H1 (cell line): ENCODE measurements around the gene NMRK1. TPM values are rescaled to one million over a fixed set of nuclear protein-coding genes. Genes with fewer than 3 reads are reported as not detected.

Experiments
- CTCF ChIA-PET: fragments of 300-600 bp; sonication (Branson Sonifier 250); formaldehyde crosslinking; loops from one replicate; lab custom pipeline; 2021; ENCODE audit not compliant: partially characterized antibody; lab: Charles Lee
- POLR2A ChIA-PET: fragments of 300-600 bp; sonication (Branson Sonifier 250); formaldehyde crosslinking; loops from one replicate; lab custom pipeline; 2021; ENCODE audit warnings: inconsistent platforms; ENCODE audit not compliant: partially characterized antibody; lab: Charles Lee
- DNase-seq, 2 experiments: peaks; one replicate each; pipeline versions ENCODE4 v3.0.0 to v3.0.0-alpha.2; 2010 to 2022; ENCODE audit warnings: low spot score in 2 of 2, low read depth in 1 of 2, mixed read lengths in 1 of 2
- FAIRE-seq: peaks from 2 replicates; lab custom pipeline; 2011; peaks lifted over from hg19 to GRCh38; lab: Jason Lieb, UNC
- H2AFZ ChIP-seq: 2 replicates; pipeline ENCODE4 v1.8.1; 2012; ENCODE audit warnings: low read length, inconsistent platforms
- H2AK5ac ChIP-seq: 2 replicates; pipeline ENCODE4 v1.6.1; 2013; ENCODE audit warnings: low read depth, low read length
- H2BK120ac ChIP-seq: replicated peaks from 2 replicates; pipeline ENCODE3; 2013; ENCODE audit warnings: low read depth, low read length, inconsistent platforms
- H2BK12ac ChIP-seq: 2 replicates; pipeline ENCODE4 v1.6.1; 2013; ENCODE audit warnings: low read depth, low read length
- H2BK15ac ChIP-seq: 2 replicates; pipeline ENCODE4 v1.6.1; 2013; ENCODE audit warnings: low read length
- H2BK20ac ChIP-seq: 2 replicates; pipeline ENCODE4 v1.6.1; 2013; ENCODE audit warnings: low read length
- H2BK5ac ChIP-seq: 2 replicates; pipeline ENCODE4 v1.6.1; 2013; ENCODE audit warnings: low read depth, low read length
- H3K14ac ChIP-seq: 2 replicates; pipeline ENCODE4 v1.6.1; 2013; ENCODE audit warnings: inconsistent platforms; ENCODE audit not compliant: insufficient read length
- H3K18ac ChIP-seq: 2 replicates; pipeline ENCODE4 v1.6.1; 2013; ENCODE audit warnings: low read length; ENCODE audit errors: extremely low read depth
- H3K23ac ChIP-seq: 2 replicates; pipeline ENCODE4 v1.6.1; 2013; ENCODE audit warnings: inconsistent platforms; ENCODE audit not compliant: insufficient read length
- H3K23me2 ChIP-seq: 2 replicates; pipeline ENCODE4 v1.6.1; 2013; ENCODE audit warnings: low read depth, low read length
- H3K27ac ChIP-seq: 2 replicates; pipeline ENCODE4 v1.6.1; 2011; ENCODE audit warnings: low read depth, low read length, inconsistent platforms
- H3K27me3 ChIP-seq, 4 experiments: replicated peaks in 1 of 4; 1 replicate in 1 of 4; 2 replicates in 3 of 4; pipeline versions ENCODE4 v1.6.1 to v1.8.1; 2011 to 2013; ENCODE audit warnings: low read length in 3 of 4, mild to moderate bottlenecking in 3 of 4, inconsistent platforms in 2 of 4, mixed read lengths in 2 of 4, moderate library complexity in 1 of 4; ENCODE audit not compliant: control insufficient read depth in 3 of 4, insufficient read depth in 3 of 4; ENCODE audit errors: extremely low read depth in 1 of 4
- H3K36me3 ChIP-seq, 4 experiments: 2 replicates each; pipeline versions ENCODE4 v1.6.1 to v1.8.1; 2011 to 2013; ENCODE audit warnings: mild to moderate bottlenecking in 4 of 4, low read length in 3 of 4, moderate library complexity in 2 of 4, control low read depth in 1 of 4, inconsistent platforms in 1 of 4; ENCODE audit not compliant: insufficient read depth in 4 of 4, control insufficient read depth in 2 of 4
- H3K4ac ChIP-seq: replicated peaks from 2 replicates; pipeline ENCODE3; 2013; ENCODE audit warnings: low read length, low read depth, mixed read lengths, inconsistent platforms; ENCODE audit not compliant: insufficient read length
- H3K4me1 ChIP-seq, 4 experiments: replicated peaks in 1 of 4; 1 replicate in 1 of 4; 2 replicates in 3 of 4; pipeline versions ENCODE4 v1.6.1 to v1.8.1; 2011 to 2013; ENCODE audit warnings: low read length in 3 of 4, inconsistent platforms in 2 of 4, mixed read lengths in 1 of 4; ENCODE audit not compliant: insufficient read depth in 4 of 4, control insufficient read depth in 3 of 4
- H3K4me2 ChIP-seq, 2 experiments: 2 replicates each; pipeline versions ENCODE4 v1.6.1 to v1.8.1; 2011 to 2013; ENCODE audit warnings: low read depth in 2 of 2, low read length in 2 of 2, control low read depth in 1 of 2, inconsistent platforms in 1 of 2, mild to moderate bottlenecking in 1 of 2; ENCODE audit not compliant: insufficient read depth in 1 of 2
- H3K4me3 ChIP-seq, 4 experiments: fragments of 200-600, 300-600 bp in 1 of 4; sonication (generic), shearing (Covaris generic), sonication (Bioruptor Twin) in 1 of 4; 2 replicates each; pipeline versions ENCODE4 v1.5.1 to v1.8.1; 2011 to 2016; ENCODE audit warnings: low read length in 4 of 4, low read depth in 3 of 4, control low read depth in 2 of 4, inconsistent platforms in 2 of 4, mild to moderate bottlenecking in 2 of 4, mixed read lengths in 1 of 4, moderate library complexity in 1 of 4; ENCODE audit not compliant: insufficient read depth in 2 of 4; ENCODE audit errors: extremely low read depth in 1 of 4
- H3K56ac ChIP-seq: replicated peaks from 2 replicates; pipeline ENCODE3; 2013; ENCODE audit warnings: low read depth, mild to moderate bottlenecking, mixed read lengths, low read length, inconsistent platforms; ENCODE audit not compliant: insufficient read length
- H3K79me1 ChIP-seq: 2 replicates; pipeline ENCODE4 v1.6.1; 2013; ENCODE audit warnings: low read depth, low read length, control low read depth
- H3K79me2 ChIP-seq, 2 experiments: 2 replicates each; pipeline versions ENCODE4 v1.6.1 to v1.8.1; 2012 to 2013; ENCODE audit warnings: low read length in 2 of 2, mild to moderate bottlenecking in 2 of 2, inconsistent platforms in 1 of 2; ENCODE audit not compliant: insufficient read depth in 2 of 2, control insufficient read depth in 1 of 2
- H3K9ac ChIP-seq, 4 experiments: replicated peaks in 1 of 4; 1 replicate in 1 of 4; 2 replicates in 3 of 4; pipeline versions ENCODE4 v1.6.1 to v1.8.1; 2011 to 2013; ENCODE audit warnings: low read depth in 3 of 4, low read length in 3 of 4, control low read depth in 2 of 4, mild to moderate bottlenecking in 2 of 4, moderate library complexity in 2 of 4, inconsistent platforms in 1 of 4; ENCODE audit errors: extremely low read depth in 1 of 4
- H3K9me3 ChIP-seq, 2 experiments: 2 replicates each; pipeline versions ENCODE4 v1.6.1 to v1.8.1; 2012 to 2013; ENCODE audit warnings: mild to moderate bottlenecking in 2 of 2, moderate library complexity in 2 of 2, control low read depth in 1 of 2, inconsistent platforms in 1 of 2, low read depth in 1 of 2, low read length in 1 of 2, mixed read lengths in 1 of 2; ENCODE audit not compliant: insufficient read depth in 2 of 2
- H4K20me1 ChIP-seq, 2 experiments: replicated peaks in 1 of 2; 2 replicates each; pipeline versions ENCODE3 to v1.8.1; 2011 to 2013; ENCODE audit warnings: inconsistent platforms in 2 of 2, low read length in 2 of 2, mild to moderate bottlenecking in 1 of 2; ENCODE audit not compliant: insufficient read depth in 2 of 2, control insufficient read depth in 1 of 2
- H4K5ac ChIP-seq: 2 replicates; pipeline ENCODE4 v1.6.1; 2013; ENCODE audit warnings: low read length, low read depth, mixed read lengths, inconsistent platforms; ENCODE audit not compliant: insufficient read length
- H4K8ac ChIP-seq: 2 replicates; pipeline ENCODE4 v1.8.0; 2013; ENCODE audit warnings: mild to moderate bottlenecking, moderate library complexity, low read length, inconsistent platforms; ENCODE audit not compliant: insufficient read depth; ENCODE audit errors: extremely low read depth
- H4K91ac ChIP-seq: replicated peaks from 2 replicates; pipeline ENCODE3; 2013; ENCODE audit warnings: low read length, mixed read lengths, inconsistent platforms; ENCODE audit not compliant: insufficient read length
- EGR1 ChIP-seq: IDR thresholded peaks from 2 replicates; pipeline ENCODE4 v1.6.1; 2011; ENCODE audit warnings: low read depth, low read length, borderline replicate concordance
- JUN ChIP-seq: IDR thresholded peaks from 2 replicates; pipeline ENCODE4 v1.6.1; 2011; ENCODE audit warnings: low read depth, mild to moderate bottlenecking, improper control_type of control experiment, low read length
- MAFK ChIP-seq: IDR thresholded peaks from 2 replicates; pipeline ENCODE4 v1.6.1; 2012; ENCODE audit warnings: low read depth, mild to moderate bottlenecking, improper control_type of control experiment, low read length
- SP2 ChIP-seq: IDR thresholded peaks from 2 replicates; pipeline ENCODE4 v1.6.1; 2012; ENCODE audit warnings: mild to moderate bottlenecking, low read length, inconsistent platforms
- SUZ12 ChIP-seq: fragments of 200-600 bp; sonication (generic); IDR thresholded peaks from 2 replicates; pipeline ENCODE4 v1.6.1; 2012; ENCODE audit warnings: mild to moderate bottlenecking, inconsistent platforms, low read length, moderate library complexity, mixed read lengths
- TCF12 ChIP-seq: IDR thresholded peaks from 2 replicates; pipeline ENCODE4 v1.6.1; 2011; ENCODE audit warnings: low read depth, mild to moderate bottlenecking, low read length
- ZNF274 ChIP-seq: IDR thresholded peaks from 2 replicates; pipeline ENCODE4 v1.7.0; 2012; ENCODE audit warnings: low read length, borderline replicate concordance; ENCODE audit errors: extremely low read depth
- WGBS, 2 experiments: shearing (Covaris generic) in 1 of 2; methylation state at CpG; one replicate each; pipeline versions ENCODE4 v1.1.6 to v1.1.7; 2013 to 2015; ENCODE audit warnings: low lambda C conversion rate in 2 of 2, mixed read lengths in 2 of 2, inconsistent platforms in 1 of 2, low coverage in 1 of 2, missing lambda C conversion rate in 1 of 2; ENCODE audit not compliant: insufficient replicate concordance in 2 of 2, insufficient coverage in 1 of 2, insufficient read length in 1 of 2; ENCODE audit errors: extremely low coverage in 1 of 2, missing lambda C conversion rate in 1 of 2; 5-methylcytosine and 5-hydroxymethylcytosine counted together
- polyA plus RNA-seq, 7 experiments: library from polyadenylated mRNA; depleted of rRNA in 3 of 7; stranded (reverse) in 5 of 7; unstranded in 2 of 7; fragments of >200 nt in 5 of 7; fragments of 200-250 nt in 2 of 7; gene quantifications; 1 replicate in 5 of 7; 2 replicates in 1 of 7; 4 replicates in 1 of 7; pipeline versions ENCODE4 v1.2.1 to v1.2.3, GENCODE V29; 2011 to 2013; ENCODE audit warnings: missing spikeins in 2 of 7, mixed read lengths in 2 of 7
- total RNA-seq: library from RNA; stranded (reverse); fragmentation: NEBNext Ultra II Directional; extraction: Animal tissue kit (Norgen Biotek cat#: 25700); gene quantifications from 2 replicates; pipeline ENCODE4 v1.2.1, GENCODE V29; 2021
- TF ChIP-seq, protein P1 (sequence below): IDR thresholded peaks from 2 replicates; pipeline ENCODE4 v1.6.1; 2012; ENCODE audit warnings: inconsistent platforms
- TF ChIP-seq, protein P2 (sequence below), 3 experiments: IDR thresholded peaks; 1 replicate in 2 of 3; 2 replicates in 1 of 3; pipeline versions ENCODE4 v1.5.1 to v1.6.1; 2011; ENCODE audit warnings: low read length in 3 of 3, mild to moderate bottlenecking in 3 of 3, inconsistent platforms in 2 of 3, low read depth in 1 of 3, moderate library complexity in 1 of 3; ENCODE audit not compliant: insufficient read depth in 1 of 3; ENCODE audit errors: control extremely low read depth in 1 of 3
- TF ChIP-seq, protein P3 (sequence below): IDR thresholded peaks from 2 replicates; pipeline ENCODE4 v1.6.1; 2011; ENCODE audit warnings: low read length, improper control_type of control experiment

NMRK1 gene
- total and polyA plus RNA-seq, 2 of the 8 experiments (the other 6 are each of a cell fraction or from before 2014, with no cell fraction given) = 5.8 to 8.1 TPM

DNA sequence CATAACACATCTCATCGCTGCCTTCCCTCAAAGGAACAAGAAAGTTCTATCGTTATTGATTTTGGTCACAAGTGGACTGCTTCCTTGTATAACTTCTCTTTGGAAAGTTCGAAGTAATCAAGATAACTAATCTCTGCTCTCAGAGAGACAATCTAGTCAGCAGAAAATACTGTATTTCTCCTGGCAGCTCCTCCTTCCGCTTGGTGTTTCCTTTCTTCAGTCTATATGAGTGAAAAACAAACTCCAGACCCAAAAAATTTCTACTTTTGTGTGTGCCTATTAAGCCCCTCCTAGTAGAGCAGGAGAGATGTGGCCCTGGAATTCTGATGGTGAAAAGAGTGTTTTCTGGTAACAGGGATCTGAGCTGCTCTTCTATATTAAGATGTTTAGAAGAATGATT lies 24.8 kb upstream of the NMRK1 start:
- no peak overlapping the region for H2BK12ac ChIP-seq
- no peak overlapping the region for H2BK15ac ChIP-seq
- WGBS, 2 experiments = 91% methylated on average over 4 of the region's 4 CpGs; no CpG with 5 or more reads in 1 of the 2 experiments
- H4K5ac ChIP-seq = no peak overlapping the region
- H3K56ac ChIP-seq = no peak overlapping the region
- H3K23me2 ChIP-seq = no peaks in the 10 kb centered on the region
- H3K14ac ChIP-seq = no peak overlapping the region
- no peaks in the 10 kb centered on the region for H3K79me2 ChIP-seq
- CTCF ChIA-PET = no interaction called here
- H3K9ac ChIP-seq = no peak overlapping the region
- H2BK5ac ChIP-seq = no peak overlapping the region
- H4K20me1 ChIP-seq = no peaks in the 10 kb centered on the region
- DNase-seq (no peak), FAIRE-seq (no peak)
- H4K8ac ChIP-seq = no peak overlapping the region
- no peaks in the 10 kb centered on the region for H3K79me1 ChIP-seq
- no peak overlapping the region for H3K4me2 ChIP-seq
- H3K4ac ChIP-seq = no peak overlapping the region
- H3K23ac ChIP-seq = no peak overlapping the region
- H3K27ac ChIP-seq = no peak overlapping the region
- H2BK20ac ChIP-seq = no peak overlapping the region
- H3K36me3 ChIP-seq = no peaks in the 10 kb centered on the region
- no peak overlapping the region for H4K91ac ChIP-seq
- H2AK5ac ChIP-seq = no peak overlapping the region
- H3K27me3 ChIP-seq = no peaks in the 10 kb centered on the region
- no peak overlapping the region for H3K18ac ChIP-seq
- H3K9me3 ChIP-seq = no peaks in the 10 kb centered on the region
- POLR2A ChIA-PET = no interaction called here
- H3K4me1 ChIP-seq = no peaks in the 10 kb centered on the region; a peak in 1 of 7 replicates
- H2BK120ac ChIP-seq = no peak overlapping the region
- H2AFZ ChIP-seq = no peak overlapping the region
- H3K4me3 ChIP-seq = no peak overlapping the region
- TF ChIP-seq JUN (no peak), MAFK (no peak), TCF12 (no peak), ZNF274 (no peak), SP2 (no peak), EGR1 (no peak), SUZ12 (no peak)
- TF ChIP-seq, protein P1, sequence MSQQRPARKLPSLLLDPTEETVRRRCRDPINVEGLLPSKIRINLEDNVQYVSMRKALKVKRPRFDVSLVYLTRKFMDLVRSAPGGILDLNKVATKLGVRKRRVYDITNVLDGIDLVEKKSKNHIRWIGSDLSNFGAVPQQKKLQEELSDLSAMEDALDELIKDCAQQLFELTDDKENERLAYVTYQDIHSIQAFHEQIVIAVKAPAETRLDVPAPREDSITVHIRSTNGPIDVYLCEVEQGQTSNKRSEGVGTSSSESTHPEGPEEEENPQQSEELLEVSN = no peak
- TF ChIP-seq, protein P2, sequence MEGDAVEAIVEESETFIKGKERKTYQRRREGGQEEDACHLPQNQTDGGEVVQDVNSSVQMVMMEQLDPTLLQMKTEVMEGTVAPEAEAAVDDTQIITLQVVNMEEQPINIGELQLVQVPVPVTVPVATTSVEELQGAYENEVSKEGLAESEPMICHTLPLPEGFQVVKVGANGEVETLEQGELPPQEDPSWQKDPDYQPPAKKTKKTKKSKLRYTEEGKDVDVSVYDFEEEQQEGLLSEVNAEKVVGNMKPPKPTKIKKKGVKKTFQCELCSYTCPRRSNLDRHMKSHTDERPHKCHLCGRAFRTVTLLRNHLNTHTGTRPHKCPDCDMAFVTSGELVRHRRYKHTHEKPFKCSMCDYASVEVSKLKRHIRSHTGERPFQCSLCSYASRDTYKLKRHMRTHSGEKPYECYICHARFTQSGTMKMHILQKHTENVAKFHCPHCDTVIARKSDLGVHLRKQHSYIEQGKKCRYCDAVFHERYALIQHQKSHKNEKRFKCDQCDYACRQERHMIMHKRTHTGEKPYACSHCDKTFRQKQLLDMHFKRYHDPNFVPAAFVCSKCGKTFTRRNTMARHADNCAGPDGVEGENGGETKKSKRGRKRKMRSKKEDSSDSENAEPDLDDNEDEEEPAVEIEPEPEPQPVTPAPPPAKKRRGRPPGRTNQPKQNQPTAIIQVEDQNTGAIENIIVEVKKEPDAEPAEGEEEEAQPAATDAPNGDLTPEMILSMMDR (IDR thresholded peaks at IDR 0.05; ENCODE audit: control extremely low read depth in 1 of 3, insufficient read depth in 1 of 3, low read depth in 1 of 3, low read length in 3 of 3) = no peak
- TF ChIP-seq, protein P3, sequence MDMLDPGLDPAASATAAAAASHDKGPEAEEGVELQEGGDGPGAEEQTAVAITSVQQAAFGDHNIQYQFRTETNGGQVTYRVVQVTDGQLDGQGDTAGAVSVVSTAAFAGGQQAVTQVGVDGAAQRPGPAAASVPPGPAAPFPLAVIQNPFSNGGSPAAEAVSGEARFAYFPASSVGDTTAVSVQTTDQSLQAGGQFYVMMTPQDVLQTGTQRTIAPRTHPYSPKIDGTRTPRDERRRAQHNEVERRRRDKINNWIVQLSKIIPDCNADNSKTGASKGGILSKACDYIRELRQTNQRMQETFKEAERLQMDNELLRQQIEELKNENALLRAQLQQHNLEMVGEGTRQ = no peak
